Neural crest cell (in vitro differentiated cells): Measurements from ENCODE around the gene MMP17. TPM values are rescaled to one million over a fixed set of nuclear protein-coding genes. Genes with fewer than 3 reads are reported as not detected.

Source experiments
- DNase-seq: peaks from one replicate; pipeline ENCODE4 v3.0.0; 2021; ENCODE audit warnings: low read depth, mixed read lengths, low spot score
- H3K27ac Mint-ChIP-seq: one replicate; pipeline ENCODE4 v1.8.0; 2021; ENCODE audit warnings: mild to moderate bottlenecking, mixed read lengths; ENCODE audit not compliant: unreplicated experiment
- H3K27me3 Mint-ChIP-seq: 2 replicates; pipeline ENCODE4 v1.8.0; 2021; ENCODE audit warnings: low read depth, mild to moderate bottlenecking, mixed read lengths
- H3K36me3 Mint-ChIP-seq: 2 replicates; pipeline ENCODE4 v1.8.0; 2021; ENCODE audit warnings: low read depth, mild to moderate bottlenecking, mixed read lengths
- H3K4me1 Mint-ChIP-seq: 2 replicates; pipeline ENCODE4 v1.8.0; 2021; ENCODE audit warnings: mixed read lengths
- H3K4me3 Mint-ChIP-seq: one replicate; pipeline ENCODE4 v1.8.0; 2021; ENCODE audit warnings: mild to moderate bottlenecking, mixed read lengths
- H3K9me3 Mint-ChIP-seq: 2 replicates; pipeline ENCODE4 v1.8.0; 2021; ENCODE audit warnings: mixed read lengths
- long read RNA-seq: library from polyadenylated mRNA; unstranded; transcript quantifications from one replicate; pipeline ENCODE4 v2.0.0, GENCODE V29; 2020
- total RNA-seq: library from RNA; stranded (reverse); gene quantifications from 2 replicates; pipeline ENCODE4 v1.2.1, GENCODE V29; 2021
- TF ChIP-seq, protein P1 (sequence below): fragments of 200-600 bp; sonication (generic); conservative IDR thresholded peaks from 2 replicates; pipeline ENCODE4 v1.5.0; 2021; ENCODE audit warnings: antibody characterized with exemption, mild to moderate bottlenecking

The MMP17 gene
- total RNA-seq: 90.9 and 94.8 TPM in 2 replicates
- long read RNA-seq, partial matches to known transcripts: 0 of 1 reads
- long read RNA-seq, other reads (novel, unspliced or antisense): 1 of 1 reads

DNA sequence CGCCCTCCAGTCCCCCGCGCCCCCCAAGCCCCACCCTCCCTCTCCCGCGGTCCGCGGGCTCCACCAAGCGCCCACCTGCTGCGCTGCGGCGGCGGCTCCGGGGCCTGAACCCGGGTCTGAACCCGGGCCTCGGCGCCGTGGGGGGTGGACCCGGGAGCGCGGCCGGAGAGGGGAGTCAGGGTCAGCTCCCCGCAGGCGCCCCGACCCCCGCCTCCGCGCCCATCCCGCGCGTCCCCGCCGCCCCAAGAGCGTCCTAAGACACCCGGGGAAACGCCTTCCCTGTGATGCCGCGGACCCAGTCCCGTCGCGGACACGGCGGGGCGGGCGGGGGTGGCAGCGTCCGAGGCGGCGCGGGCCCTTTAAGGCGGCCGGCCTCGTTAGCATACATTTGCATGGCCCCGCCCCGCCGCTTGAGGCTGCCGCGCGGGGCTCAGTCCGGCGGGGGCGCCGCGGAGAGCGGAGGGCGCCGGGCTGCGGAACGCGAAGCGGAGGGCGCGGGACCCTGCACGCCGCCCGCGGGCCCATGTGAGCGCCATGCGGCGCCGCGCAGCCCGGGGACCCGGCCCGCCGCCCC is at the start of gene MMP17:
TSS of gene MMP17 (plus strand) at position 433 of the 574 bp plus-strand sequence. CDS start at position 535, 102 bp downstream.
- no peak within 1 kb of the TSS for H3K27ac Mint-ChIP-seq
- H3K9me3 Mint-ChIP-seq: no peaks in the 10 kb centered on the region
- H3K4me3 Mint-ChIP-seq: peak within 1 kb of the TSS; percentile 86
- H3K36me3 Mint-ChIP-seq: no peaks in the 10 kb centered on the region
- H3K4me1 Mint-ChIP-seq: peaks cover 4% of the 10 kb centered on the region
- TF ChIP-seq, protein P1, sequence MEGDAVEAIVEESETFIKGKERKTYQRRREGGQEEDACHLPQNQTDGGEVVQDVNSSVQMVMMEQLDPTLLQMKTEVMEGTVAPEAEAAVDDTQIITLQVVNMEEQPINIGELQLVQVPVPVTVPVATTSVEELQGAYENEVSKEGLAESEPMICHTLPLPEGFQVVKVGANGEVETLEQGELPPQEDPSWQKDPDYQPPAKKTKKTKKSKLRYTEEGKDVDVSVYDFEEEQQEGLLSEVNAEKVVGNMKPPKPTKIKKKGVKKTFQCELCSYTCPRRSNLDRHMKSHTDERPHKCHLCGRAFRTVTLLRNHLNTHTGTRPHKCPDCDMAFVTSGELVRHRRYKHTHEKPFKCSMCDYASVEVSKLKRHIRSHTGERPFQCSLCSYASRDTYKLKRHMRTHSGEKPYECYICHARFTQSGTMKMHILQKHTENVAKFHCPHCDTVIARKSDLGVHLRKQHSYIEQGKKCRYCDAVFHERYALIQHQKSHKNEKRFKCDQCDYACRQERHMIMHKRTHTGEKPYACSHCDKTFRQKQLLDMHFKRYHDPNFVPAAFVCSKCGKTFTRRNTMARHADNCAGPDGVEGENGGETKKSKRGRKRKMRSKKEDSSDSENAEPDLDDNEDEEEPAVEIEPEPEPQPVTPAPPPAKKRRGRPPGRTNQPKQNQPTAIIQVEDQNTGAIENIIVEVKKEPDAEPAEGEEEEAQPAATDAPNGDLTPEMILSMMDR: peak; percentile 17
- DNase-seq: peak; percentile 60
- H3K27me3 Mint-ChIP-seq: peaks cover 51% of the 10 kb centered on the region

DNA sequence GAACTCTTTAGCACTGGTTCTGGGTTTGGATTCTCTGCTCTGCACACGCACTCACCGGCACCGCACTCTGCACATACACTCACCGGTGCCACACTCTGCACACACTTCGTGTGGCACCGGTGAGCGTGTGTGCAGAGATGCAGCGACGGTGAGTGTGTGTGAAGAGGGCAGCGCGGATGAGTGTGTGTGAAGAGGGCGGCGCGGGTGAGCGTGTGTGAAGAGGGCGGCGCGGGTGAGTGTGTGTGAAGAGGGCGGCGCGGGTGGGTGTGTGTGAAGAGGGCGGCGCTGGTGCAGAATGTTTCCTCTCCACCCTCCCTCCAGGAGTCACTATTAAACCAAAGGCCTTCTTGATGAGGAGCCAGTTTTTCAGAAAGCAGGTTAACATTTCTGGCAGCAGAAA is 49.2 kb upstream of the MMP17 start:
- no peak overlapping the region for H3K27ac Mint-ChIP-seq
- H3K36me3 Mint-ChIP-seq: peaks cover 9% of the 10 kb centered on the region
- no peaks in the 10 kb centered on the region for H3K27me3 Mint-ChIP-seq
- DNase-seq: no peak
- no peaks in the 10 kb centered on the region for H3K9me3 Mint-ChIP-seq
- H3K4me3 Mint-ChIP-seq: no peak overlapping the region
- H3K4me1 Mint-ChIP-seq: peaks cover 4% of the 10 kb centered on the region
- TF ChIP-seq, protein P1: no peak

DNA sequence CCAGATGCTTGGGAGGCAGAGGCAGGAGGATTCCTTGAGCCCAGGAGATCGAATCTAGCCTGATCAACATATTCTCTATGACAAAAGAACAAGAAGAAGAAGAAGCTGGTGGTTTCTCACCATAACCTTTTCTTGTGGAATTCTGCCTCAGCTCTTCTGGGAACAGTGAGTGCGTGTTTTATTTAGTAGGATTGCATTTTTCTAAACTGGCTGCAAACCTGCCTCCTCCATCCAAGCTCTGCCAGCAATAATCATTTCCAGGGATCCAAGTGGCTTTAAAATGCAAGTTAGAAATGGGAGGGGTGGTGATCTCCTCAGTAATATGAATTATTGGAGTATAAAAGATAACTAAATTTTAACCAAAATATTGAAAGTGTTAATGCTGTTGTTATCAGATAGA is 46.1 kb upstream of the MMP17 start:
- H3K27ac Mint-ChIP-seq: no peak overlapping the region
- no peaks in the 10 kb centered on the region for H3K27me3 Mint-ChIP-seq
- H3K36me3 Mint-ChIP-seq: peaks cover 12% of the 10 kb centered on the region
- H3K9me3 Mint-ChIP-seq: no peaks in the 10 kb centered on the region
- H3K4me1 Mint-ChIP-seq: peaks cover 22% of the 10 kb centered on the region
- TF ChIP-seq, protein P1: no peak
- no peak overlapping the region for H3K4me3 Mint-ChIP-seq
- no peak for DNase-seq

DNA sequence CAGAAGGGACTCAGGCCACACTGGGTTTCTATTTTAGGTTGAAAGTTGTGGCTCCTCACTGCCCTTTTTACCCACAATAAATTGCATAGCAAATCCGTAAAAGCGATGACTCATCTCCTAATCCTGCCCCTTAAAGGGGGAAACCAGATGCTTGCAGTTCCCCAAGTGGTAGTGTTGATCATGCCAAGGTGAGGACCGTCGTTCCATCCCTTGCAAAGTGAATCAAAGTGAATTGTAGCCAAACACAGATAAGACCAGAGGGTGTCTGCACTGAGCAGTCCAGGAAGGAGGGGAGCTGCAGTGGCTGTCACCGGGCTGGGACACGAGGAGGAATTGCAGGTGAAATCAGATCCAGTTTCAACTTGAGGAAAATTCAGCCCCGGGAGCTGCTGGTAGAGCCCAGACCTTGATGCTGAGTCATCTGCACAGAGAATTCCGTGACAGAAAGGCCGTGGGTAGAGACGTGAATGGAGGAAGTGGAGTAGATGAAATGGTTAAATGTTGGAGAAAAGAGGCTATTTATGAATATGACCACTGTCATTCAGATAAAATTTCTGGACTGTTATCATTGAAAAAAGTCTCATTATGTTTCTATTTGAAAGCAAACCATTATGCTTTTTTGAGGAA is 44.2 kb upstream of the MMP17 start:
- H3K27ac Mint-ChIP-seq: no peak overlapping the region
- no peaks in the 10 kb centered on the region for H3K27me3 Mint-ChIP-seq
- peak overlapping the region; percentile 5 for H3K4me3 Mint-ChIP-seq
- H3K4me1 Mint-ChIP-seq: peaks cover 22% of the 10 kb centered on the region
- H3K9me3 Mint-ChIP-seq: no peaks in the 10 kb centered on the region
- H3K36me3 Mint-ChIP-seq: peaks cover 4% of the 10 kb centered on the region
- DNase-seq: no peak
- TF ChIP-seq, protein P1: no peak

DNA sequence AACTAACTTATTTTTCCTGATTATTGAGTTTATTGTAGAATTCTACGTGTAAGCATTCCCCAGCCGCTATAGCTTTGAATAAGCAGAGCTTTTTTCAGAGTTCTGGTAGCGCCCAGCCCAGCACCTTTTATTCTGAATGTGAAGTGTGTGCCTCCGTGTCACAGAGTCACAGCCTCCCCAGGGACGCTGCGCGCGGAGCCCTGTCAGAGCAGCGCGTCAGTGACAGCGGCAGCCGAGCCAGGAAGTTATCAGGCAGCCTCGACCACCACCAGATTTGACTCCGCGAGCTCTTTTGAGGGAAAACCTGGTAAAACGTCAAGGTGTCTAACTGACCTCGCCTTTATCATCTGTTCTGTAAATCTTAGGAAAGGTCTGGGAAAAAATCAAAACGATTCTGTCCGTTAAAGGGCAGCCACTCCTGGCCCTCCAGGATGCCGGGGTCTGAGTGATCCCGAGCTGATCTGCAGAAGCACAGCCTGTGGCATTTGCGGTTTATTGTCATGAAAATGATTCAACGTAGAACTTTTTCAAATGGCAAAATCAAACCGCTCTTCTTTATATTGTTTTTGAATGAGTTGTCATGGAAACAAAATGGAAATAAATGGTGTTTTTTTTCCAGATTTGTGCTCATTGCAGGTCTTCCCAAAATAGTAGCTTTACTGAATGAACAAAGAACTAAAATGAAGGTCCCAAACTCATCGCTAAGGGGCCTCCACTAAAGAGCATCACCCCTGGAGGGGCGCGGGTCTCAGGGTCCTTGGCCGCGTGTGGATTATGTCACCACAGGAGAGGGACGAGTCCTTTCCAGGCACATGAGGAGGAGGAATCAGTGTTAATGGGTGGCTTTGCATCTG is 43.1 kb upstream of the MMP17 start:
- Mint-ChIP-seq H3K27me3 (no peaks in the 10 kb centered on the region), H3K4me1 (peaks cover 22% of the 10 kb centered on the region), H3K9me3 (no peaks in the 10 kb centered on the region), H3K27ac (peak overlapping the region; percentile 91), H3K36me3 (peaks cover 9% of the 10 kb centered on the region), H3K4me3 (peak overlapping the region; percentile 57)
- TF ChIP-seq, protein P1: no peak
- DNase-seq: no peak
